ENCODE measurements around the gene PCCB. TPM values are rescaled to one million over a fixed set of nuclear protein-coding genes. Genes with fewer than 3 reads are reported as not detected.
"Not testable (repeated sequence)": the region's sequence is repeated elsewhere in the genome, so short reads cannot be mapped to it uniquely, and the experiment has no call there.

Gene PCCB
- total RNA-seq (2014; rRNA removed; shearing (Covaris generic)) = 89.0 and 94.0 TPM in 2 replicates
- 67.0 and 76.1 TPM in 2 replicates for polyA plus RNA-seq (2015; cell fraction: cytosol; rRNA removed)
- polyA plus RNA-seq (2015; cell fraction: nucleus; rRNA removed) = 24.1 and 24.7 TPM in 2 replicates

DNA sequence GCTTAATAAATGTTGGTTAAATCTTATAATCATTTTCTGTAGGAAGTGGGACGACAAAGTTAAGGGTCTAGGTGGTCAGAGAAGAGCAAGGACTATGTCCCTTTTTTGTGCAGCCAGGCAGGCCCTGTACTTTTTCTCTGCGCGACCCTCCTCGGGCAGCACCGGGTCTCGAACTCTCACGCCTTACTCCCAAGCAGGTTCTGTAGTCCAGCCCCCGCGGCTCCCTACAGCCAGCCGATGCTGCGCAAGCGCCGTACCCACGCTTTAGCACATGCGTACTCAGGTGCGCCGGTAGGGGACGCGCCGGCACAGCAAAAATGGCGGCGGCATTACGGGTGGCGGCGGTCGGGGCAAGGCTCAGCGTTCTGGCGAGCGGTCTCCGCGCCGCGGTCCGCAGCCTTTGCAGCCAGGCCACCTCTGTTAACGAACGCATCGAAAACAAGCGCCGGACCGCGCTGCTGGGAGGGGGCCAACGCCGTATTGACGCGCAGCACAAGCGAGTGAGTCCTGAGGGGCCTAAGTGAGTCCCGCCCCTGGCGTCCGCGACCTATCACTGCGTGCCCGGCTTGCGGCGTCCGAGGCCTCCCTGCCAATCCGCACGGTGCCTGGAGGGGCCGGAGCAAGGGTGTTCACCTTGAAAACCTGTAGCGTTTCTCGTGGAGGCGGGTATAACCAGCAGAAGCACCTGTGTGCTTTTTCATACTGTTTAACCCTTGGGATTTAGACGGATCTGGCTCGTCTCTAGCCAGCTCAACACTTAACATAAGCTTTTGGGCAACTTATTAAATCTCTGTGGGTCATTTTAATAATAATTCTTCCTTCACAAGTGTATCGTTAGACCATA, at the start of gene PCCB:
Gene PCCB, plus strand, starts transcription at position 282 of the 844 bp plus-strand sequence. Its CDS starts 36 bp downstream, at position 318.
- in situ Hi-C loops (cut with HindIII; ENCODE audit: low pct_unique_long_range_greater_than_20kb, low sequenced_read_pairs) = no loop called here
- peak; percentile 94 for DNase-seq (ENCODE audit: low read depth, low spot score)

DNA sequence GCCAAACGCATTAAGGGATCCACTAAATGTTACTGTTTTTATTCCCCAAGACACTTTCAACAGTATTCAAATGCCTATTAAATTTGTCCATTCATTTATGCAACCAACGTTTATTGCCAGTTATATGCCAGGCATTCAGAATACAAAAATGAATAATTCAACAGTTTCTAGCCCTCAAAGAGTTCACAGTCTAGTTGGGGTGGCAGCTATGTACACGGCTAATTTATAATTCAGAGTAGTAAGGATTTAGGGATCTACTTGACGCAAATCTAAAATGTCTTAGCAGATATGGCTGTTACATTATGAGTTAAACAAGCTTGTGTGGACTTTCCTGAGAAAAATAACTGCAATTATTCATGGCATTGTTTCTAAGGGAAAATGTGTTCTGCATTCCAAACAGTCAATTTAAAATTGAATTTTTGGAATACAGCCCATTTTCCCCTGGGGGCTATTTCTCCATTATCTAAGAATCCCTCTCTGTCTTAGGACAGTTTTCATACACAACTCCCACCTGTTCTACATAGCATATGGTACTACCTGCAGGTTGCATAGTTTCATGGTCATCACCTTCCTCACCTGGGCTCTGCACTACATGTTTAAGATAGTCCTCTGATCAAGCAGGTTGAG, 42.5 kb upstream of the PCCB start:
- in situ Hi-C loops (cut with HindIII; ENCODE audit: low pct_unique_long_range_greater_than_20kb, low sequenced_read_pairs) = no loop called here
- no peak for DNase-seq (ENCODE audit: low read depth, low spot score)

DNA sequence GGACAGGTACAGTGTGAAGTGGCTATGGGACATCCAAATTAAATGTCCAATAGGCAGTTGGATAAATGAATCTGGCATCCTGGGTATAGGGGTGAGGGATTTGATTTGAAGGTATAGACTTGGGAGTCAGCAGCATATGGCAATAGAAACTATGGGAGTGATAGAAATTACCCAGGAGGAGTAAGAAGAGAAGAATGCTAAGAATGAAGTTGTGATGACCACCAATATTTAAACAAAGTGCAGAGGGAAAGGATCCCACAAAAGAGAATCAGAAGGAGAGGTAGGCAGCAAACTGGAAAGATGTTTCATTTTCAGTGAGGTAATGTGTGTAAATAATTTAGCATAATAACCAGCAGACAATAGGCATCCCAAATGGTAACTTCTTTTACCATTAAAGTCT, 40.2 kb upstream of the PCCB start:
- in situ Hi-C loops (cut with HindIII; ENCODE audit: low pct_unique_long_range_greater_than_20kb, low sequenced_read_pairs) = no loop called here
- no peak for DNase-seq (ENCODE audit: low read depth, low spot score)

DNA sequence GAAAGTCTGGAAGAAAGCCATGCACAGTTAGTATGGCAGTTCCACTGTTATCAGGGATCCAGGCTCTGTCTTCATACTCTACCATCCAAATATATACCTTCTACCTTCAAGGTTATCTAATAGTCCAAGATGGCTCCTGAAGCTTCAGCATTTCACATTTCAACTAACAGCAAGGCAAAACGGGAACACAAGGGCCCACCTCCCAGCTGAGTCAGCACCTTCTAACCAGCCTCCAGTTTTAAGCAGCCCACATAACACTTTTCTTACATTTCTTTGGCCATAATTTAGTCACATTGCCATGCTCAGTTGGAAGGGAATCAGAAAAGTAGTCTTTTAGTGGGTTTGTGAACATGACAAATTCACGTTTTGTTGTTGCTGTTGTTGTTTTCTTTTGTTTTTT, 38.6 kb upstream of the PCCB start:
- in situ Hi-C loops (cut with HindIII; ENCODE audit: low pct_unique_long_range_greater_than_20kb, low sequenced_read_pairs) = no loop called here
- no peak for DNase-seq (ENCODE audit: low read depth, low spot score)

DNA sequence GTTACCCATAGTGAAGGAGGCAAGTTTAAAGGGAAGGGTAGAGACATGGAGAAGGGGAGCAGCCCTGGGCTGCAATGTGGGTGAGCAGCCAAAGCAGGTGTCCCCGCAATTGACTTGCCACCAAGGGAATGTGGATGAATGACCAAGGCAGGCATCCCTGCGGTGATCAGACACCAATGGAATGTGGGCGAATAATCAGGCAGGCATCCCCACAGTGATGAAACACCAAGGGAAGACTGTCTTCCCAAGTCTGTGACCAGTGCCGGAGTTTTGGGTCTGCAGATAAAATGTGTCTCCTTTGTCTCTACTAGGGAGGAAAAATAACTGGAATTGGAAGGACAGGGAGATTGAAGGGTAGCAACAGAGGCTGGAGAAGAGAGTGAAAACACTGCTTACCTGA, 27.4 kb upstream of the PCCB start:
- DNase-seq (ENCODE audit: low read depth, low spot score); in situ Hi-C loops (cut with HindIII; ENCODE audit: low pct_unique_long_range_greater_than_20kb, low sequenced_read_pairs): not testable (repeated sequence)

DNA sequence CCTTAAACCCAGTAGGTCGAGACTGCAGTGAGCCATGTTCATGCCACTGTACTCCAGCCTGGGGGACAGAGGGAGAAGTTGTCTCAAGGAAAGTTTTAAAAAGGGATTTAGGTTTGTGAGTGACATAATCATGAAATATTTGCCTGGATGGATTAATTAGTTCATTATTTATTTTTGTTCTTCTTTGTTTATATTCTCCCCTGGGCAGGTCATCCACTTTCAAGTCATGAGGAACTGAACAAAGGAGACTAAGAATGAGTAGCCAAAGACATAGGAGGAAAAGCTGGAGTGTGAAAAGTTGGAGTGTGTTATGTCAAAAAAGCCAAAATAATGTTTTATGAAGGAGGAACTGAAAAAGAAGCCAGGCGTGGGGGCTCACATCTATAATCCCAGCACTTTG, 17.7 kb upstream of the PCCB start:
- no peak for DNase-seq (ENCODE audit: low read depth, low spot score)
- in situ Hi-C loops (cut with HindIII; ENCODE audit: low pct_unique_long_range_greater_than_20kb, low sequenced_read_pairs) = no loop called here

DNA sequence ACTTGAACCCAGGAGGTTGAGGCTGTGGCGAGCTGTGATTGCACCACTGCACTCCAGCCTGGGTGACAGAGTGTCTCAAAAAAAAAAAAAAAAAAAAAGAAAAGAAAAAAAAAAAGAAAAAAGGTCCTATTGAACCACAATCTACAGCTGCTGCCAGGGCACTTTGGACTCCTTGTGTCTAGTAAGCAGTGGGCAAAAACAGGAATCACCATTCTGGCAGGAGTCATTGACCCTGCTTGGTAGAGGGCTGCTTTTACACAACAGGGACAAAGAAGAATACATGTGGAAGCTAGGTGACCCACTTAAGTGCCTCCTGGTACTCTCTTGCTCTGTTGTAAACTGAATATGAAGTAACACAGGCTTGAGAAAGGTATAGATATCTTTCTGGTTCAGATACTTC, 14.6 kb upstream of the PCCB start:
- no peak for DNase-seq (ENCODE audit: low read depth, low spot score)
- in situ Hi-C loops (cut with HindIII; ENCODE audit: low pct_unique_long_range_greater_than_20kb, low sequenced_read_pairs) = no loop called here

DNA sequence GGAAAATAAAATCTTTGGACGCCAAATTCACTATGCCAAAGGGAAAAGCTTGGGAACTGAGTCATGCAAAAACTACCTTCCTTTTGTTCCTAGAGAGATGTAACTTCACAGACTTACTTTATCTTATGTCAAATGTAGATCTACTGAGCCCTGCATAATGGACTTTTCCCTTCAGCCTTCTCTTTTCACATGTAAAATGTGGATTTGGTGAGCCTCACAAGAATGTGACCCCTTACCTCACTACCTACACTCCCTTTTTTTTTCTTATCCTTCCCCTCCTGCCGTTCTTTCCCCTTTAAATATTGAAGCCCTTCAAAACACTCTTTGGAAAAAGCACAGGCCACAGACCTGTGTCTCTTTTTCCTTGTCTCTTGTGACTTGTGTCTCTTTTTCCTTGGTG, 14.0 kb upstream of the PCCB start:
- no peak for DNase-seq (ENCODE audit: low read depth, low spot score)
- in situ Hi-C loops (cut with HindIII; ENCODE audit: low pct_unique_long_range_greater_than_20kb, low sequenced_read_pairs) = no loop called here

DNA sequence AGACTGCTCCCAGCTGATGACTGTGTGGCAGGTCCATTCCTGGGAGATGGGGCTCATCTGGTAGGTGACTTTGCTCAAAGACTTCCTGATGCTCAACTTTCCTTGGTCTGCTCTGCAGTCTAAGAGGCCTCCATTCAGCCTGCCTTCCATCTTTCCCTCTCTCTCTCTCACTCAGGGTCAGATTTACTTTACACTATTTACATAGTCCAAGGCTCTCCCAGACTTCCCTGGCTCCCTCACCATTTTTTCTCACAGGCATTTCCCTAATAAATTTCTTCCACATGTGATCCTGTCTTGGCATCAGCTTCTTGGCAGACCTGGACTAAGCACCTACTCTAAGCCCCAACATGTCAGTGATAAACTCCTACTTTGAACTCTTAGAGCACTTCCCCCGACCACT, 13.0 kb upstream of the PCCB start:
- in situ Hi-C loops (cut with HindIII; ENCODE audit: low pct_unique_long_range_greater_than_20kb, low sequenced_read_pairs) = no loop called here
- DNase-seq (ENCODE audit: low read depth, low spot score) = no peak

DNA sequence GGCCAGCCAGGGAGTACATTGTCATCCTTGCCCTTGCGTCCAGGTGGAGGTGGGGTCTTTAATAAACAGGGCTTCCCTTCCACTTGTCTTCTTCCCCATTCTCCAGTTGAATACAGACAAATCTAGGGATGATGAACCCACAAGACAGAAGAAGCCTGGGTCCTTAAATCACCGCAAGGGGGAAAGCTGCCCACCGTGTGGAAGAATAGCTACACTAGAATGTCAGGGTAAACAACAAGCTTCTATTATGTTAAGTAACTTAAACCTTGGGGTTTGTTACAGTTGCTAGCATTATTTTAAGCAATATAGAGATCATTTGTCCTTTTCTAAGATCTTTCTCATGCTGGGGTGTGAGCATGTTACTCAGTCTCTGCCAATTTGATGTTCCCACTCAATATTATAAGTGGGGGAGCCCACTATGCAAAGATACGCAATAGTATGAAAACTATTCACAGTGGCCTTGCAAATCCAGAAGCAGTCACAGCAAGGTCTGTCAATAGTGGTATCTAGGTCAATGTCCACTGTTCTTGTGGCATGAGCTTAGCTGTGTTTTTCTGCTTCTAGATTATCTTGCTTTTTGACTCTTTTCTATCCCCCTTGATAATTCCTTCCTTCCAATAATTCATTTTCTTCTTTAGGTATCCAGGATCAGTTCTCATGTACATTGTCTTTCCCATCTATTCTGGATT, 12.0 kb upstream of the PCCB start:
- no peak for DNase-seq (ENCODE audit: low read depth, low spot score)
- in situ Hi-C loops (cut with HindIII; ENCODE audit: low pct_unique_long_range_greater_than_20kb, low sequenced_read_pairs) = no loop called here

DNA sequence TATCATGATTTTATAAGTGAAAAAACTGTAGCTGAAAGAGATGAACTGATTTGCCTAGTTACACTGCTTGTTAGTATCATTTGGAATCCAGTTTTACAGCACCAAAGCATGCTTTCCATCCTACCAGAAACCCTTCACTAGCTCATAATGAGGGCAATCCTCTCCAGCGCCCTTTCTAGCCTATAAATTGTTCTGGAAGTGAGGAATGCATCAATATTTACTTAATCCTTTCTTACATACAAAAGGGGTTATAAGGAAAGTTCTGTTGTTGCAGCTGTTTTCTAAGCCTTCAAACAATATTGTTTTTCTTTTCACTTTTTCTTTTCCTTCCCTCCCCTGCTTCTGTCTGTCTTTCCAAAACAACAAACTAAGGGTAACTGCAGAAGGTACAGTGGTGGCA, 11.0 kb upstream of the PCCB start:
- DNase-seq (ENCODE audit: low read depth, low spot score) = no peak
- in situ Hi-C loops (cut with HindIII; ENCODE audit: low pct_unique_long_range_greater_than_20kb, low sequenced_read_pairs) = no loop called here

DNA sequence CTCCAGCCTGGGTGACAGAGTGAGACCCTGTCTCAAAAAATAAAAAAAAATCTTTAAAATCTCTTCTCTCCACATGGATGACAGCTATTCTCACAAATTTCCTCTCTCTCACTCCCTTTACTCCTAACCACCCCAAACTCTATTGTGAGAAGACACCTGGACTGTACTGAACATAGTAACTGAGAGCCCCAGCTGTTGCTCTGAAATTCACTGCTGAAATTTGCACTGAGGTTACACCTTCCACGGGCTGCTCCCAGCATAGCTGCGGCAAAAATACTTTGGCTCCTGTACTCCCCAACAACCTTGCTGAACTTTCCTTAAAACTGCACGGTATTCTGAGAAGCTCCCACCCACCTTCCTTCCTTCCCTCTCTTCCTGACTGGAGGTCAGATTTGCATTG, 4.4 kb upstream of the PCCB start:
- DNase-seq (ENCODE audit: low read depth, low spot score) = no peak
- in situ Hi-C loops (cut with HindIII; ENCODE audit: low pct_unique_long_range_greater_than_20kb, low sequenced_read_pairs) = no loop called here

DNA sequence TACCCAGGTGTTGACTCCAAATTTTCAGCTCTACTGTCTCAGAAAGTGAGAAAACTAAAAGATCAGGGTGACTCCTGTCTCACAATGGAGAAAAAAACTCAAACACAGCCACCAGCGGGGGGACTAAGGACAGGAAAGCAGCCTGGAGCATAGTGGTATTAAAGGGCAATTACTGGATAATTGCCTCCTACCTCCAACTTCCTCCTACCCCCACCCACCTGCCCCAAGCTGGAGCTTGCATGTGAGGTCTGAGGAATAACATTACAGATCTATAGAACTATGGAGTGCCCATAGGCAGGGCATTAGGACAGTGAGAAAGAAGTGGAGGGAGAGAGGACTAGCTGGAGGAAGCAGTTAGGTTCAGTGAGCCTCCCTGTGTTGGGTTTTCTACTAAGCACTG, 2.7 kb upstream of the PCCB start:
- DNase-seq (ENCODE audit: low read depth, low spot score) = no peak
- in situ Hi-C loops (cut with HindIII; ENCODE audit: low pct_unique_long_range_greater_than_20kb, low sequenced_read_pairs) = no loop called here

DNA sequence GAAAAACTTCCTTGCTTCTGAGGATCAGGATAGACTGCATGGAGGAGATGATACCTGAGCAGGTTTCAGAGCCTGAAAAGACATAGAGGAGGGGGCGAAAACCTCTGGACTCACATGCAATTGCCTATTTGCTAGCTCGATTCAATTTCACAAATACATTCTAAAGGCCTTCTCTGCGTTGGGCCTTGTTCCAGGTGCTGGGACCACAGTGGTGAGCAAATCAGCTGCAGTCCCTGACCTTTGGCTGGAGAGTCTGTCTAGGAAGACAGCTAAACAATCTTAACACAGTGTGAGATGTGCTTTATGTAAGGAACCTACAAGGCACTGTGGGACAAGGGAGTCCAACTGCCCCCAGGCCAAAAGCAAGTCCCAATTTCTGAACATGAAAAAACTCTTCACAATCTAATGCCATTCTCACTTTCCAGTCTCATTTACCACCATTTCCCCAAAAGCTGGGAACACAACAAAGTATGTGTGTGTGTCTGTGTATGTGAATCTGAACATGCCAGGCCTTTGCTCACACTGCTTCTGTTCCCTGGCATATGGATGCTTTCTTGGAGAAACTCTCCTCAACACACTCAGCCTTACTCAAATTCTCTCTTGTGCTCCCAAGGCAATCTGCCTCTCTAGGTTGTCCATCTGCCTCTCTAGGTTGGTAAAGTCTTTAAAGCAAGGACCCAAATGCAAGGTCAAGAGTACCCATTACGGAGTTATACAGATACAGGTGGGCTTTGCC, 2.1 kb upstream of the PCCB start:
- no peak for DNase-seq (ENCODE audit: low read depth, low spot score)
- in situ Hi-C loops (cut with HindIII; ENCODE audit: low pct_unique_long_range_greater_than_20kb, low sequenced_read_pairs) = no loop called here

DNA sequence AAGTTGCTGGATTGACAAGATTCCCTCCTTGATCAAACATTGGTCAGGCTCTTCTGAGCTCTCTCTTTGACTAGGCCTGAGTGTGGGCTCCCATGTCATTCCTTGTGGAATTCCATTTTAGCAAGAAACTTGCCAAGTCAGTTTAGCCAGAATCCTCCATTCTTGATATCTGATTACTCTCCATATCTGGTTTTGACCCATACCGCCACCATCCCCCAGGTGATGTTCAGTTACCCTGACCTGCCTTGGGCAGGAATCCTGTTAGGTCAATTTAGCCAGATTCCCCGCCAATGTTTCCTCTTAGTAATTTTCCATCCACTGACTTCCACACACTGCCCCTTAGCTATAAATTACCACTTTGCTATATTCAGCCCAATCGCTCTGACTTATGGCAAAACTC, 1.0 kb upstream of the PCCB start:
- in situ Hi-C loops (cut with HindIII; ENCODE audit: low pct_unique_long_range_greater_than_20kb, low sequenced_read_pairs) = no loop called here
- DNase-seq (ENCODE audit: low read depth, low spot score) = no peak

DNA sequence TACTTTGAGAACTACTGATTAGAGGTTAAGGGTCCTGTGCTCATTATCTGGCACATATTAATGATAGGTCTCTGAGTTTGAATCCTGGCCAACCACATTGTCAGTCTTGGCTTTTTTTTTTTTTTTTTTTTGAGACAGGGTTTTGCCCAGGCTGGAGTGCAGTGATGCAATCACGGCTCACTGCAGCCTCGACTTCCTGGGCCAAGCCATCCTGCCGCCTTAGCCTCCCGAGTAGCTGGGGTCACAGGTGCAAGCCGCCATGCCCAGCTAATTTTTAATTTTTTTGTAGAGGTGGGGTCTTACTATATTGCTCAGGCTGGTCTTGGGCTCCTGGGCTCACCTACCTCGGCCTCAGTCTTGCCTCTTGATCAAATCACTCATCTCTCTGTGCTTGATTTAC, 547 bp upstream of the PCCB start:
- no peak for DNase-seq (ENCODE audit: low read depth, low spot score)
- in situ Hi-C loops (cut with HindIII; ENCODE audit: low pct_unique_long_range_greater_than_20kb, low sequenced_read_pairs) = no loop called here

DNA sequence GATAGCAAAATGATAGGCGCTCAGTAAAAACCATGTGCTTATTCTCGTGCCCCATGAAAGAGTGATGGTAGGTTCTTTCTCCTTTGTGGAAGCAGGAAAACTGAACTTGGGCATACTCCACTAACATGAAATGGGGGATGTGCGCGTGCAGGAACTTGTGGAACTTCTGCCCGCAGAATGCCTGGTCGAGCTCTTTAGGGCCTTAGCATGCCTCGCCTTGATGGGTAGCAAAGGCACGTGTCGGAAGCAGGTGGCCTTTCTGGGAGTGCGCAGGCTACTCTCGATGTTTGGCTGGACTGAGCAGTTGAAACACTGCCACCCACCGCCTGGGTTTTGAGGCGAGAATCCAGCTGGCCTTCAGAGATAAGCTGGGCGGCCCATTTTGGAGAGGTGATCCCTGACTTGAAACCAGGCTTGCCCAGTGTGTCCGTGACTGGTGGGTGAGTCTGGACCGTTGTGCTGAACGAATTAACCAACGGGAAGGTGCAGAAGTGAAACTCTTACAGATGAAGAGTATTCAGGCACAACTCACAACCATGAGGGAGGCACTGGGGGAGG, 842 bp downstream of the PCCB start:
- in situ Hi-C loops (cut with HindIII; ENCODE audit: low pct_unique_long_range_greater_than_20kb, low sequenced_read_pairs) = no loop called here
- peak; percentile 71 for DNase-seq (ENCODE audit: low read depth, low spot score)

DNA sequence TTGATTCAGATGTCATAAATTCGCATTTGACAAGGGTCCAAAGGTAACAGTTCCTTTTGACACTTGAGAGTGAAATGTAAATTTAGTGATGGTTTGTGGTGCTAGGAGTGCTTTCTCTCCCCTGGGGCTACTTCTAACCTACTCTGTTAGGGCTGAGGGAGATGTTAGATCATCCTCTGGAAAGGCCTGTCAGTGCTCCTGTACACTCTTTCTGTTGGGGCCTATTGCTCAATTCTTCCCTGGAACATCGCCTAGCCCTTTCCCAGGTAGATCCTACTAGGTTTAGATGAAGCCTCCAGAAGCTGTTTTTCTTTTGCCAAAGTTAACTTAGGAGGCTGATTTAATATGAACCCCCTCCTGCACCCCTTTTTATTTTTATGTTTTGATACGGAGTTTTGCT, 1.4 kb downstream of the PCCB start:
- in situ Hi-C loops (cut with HindIII; ENCODE audit: low pct_unique_long_range_greater_than_20kb, low sequenced_read_pairs) = no loop called here
- DNase-seq (ENCODE audit: low read depth, low spot score) = no peak

All from SK-MEL-5 (cell line).